Activated CD4-positive, alpha-beta T cell treated with anti-CD3 and anti-CD28 coated beads for 1 hour (primary cell): ENCODE results near the gene MEF2B.
"Not testable (repeated sequence)": the region's sequence is repeated elsewhere in the genome, so short reads cannot be mapped to it uniquely, and the experiment has no call there.

Experiments used
- DNase-seq: peaks from one replicate; pipeline ENCODE4 v3.0.0-alpha.2; 2020

MEF2B gene

GRCh38 chr19:19192910-19193423 is 22.9 kb upstream of the MEF2B start:
- no peak for DNase-seq

- DNase-seq, result peak; percentile 98
Measured at GRCh38 chr19:19192078-19192882, 22.2 kb upstream of the MEF2B start, which contains the start of the genes BORCS8 and RFXANK. Gene BORCS8 (minus strand): TSS chr19:19192152. CDS start chr19:19192117, 35 bp downstream. Gene RFXANK (plus strand): TSS chr19:19192258. CDS start chr19:19193947, 1,689 bp downstream.

GRCh38 chr19:19191768-19192077 is 21.7 kb upstream of the MEF2B start:
- DNase-seq, result no peak

- DNase-seq, result no peak
Measured at GRCh38 chr19:19186742-19187141, 16.7 kb upstream of the MEF2B start.

GRCh38 chr19:19185853-19186740 is 16.0 kb upstream of the MEF2B start:
- peak; percentile 38 for DNase-seq

GRCh38 chr19:19181488-19181998 is 11.5 kb upstream of the MEF2B start:
- no peak for DNase-seq

GRCh38 chr19:19179548-19180441 is 9.7 kb upstream of the MEF2B start:
- DNase-seq, result no peak

- DNase-seq, result no peak
Measured at GRCh38 chr19:19176950-19177349, 6.9 kb upstream of the MEF2B start.

GRCh38 chr19:19173243-19173642 is 3.2 kb upstream of the MEF2B start:
- DNase-seq, result not testable (repeated sequence)

- DNase-seq, result no peak
Measured at GRCh38 chr19:19171821-19172532, 1.9 kb upstream of the MEF2B start.

GRCh38 chr19:19170873-19171672 is 1.0 kb upstream of the MEF2B start:
- DNase-seq, result no peak

GRCh38 chr19:19169236-19170052 is 619 bp downstream of the MEF2B start:
- no peak for DNase-seq

- DNase-seq, result no peak
Measured at GRCh38 chr19:19167612-19168011, 2.5 kb downstream of the MEF2B start.

GRCh38 chr19:19165396-19165795 is 4.7 kb downstream of the MEF2B start:
- no peak for DNase-seq

GRCh38 chr19:19162495-19162894 is 7.6 kb downstream of the MEF2B start:
- DNase-seq, result no peak

GRCh38 chr19:19160461-19161035 is 9.5 kb downstream of the MEF2B start:
- no peak for DNase-seq

GRCh38 chr19:19159534-19159933 is 10.5 kb downstream of the MEF2B start:
- no peak for DNase-seq

- no peak for DNase-seq
Measured at GRCh38 chr19:19157808-19158207, 12.3 kb downstream of the MEF2B start.

GRCh38 chr19:19155495-19156219 is 14.4 kb downstream of the MEF2B start:
- no peak for DNase-seq
